Tongue (tissue), 2 donors: ENCODE measurements around the gene POLL. TPM values are rescaled to one million over a fixed set of nuclear protein-coding genes. Genes with fewer than 3 reads are reported as not detected.
"Not testable (repeated sequence)": the region's sequence is repeated elsewhere in the genome, so short reads cannot be mapped to it uniquely, and the experiment has no call there.

Experiments
- DNase-seq: peaks from one replicate; pipeline ENCODE4 v3.0.0-alpha.2; 2015
- total RNA-seq: library from RNA; depleted of rRNA; stranded (reverse); fragments of >200 nt; gene quantifications from one replicate; pipeline ENCODE4 v1.2.3, GENCODE V29; 2014

The POLL gene
- total RNA-seq, 1 donor from 2014 or later = 12.3 TPM

- DNase-seq = no peak
These were observed 23.2 kb upstream of the POLL start for GRCh38 chr10:101611096-101611905.

GRCh38 chr10:101609481-101609880, 21.4 kb upstream of the POLL start:
- DNase-seq = no peak

- no peak for DNase-seq
These were observed 19.1 kb upstream of the POLL start for GRCh38 chr10:101607124-101607523.

GRCh38 chr10:101602761-101603398, 14.8 kb upstream of the POLL start:
- peak; percentile 86 for DNase-seq

- DNase-seq = no peak
These were observed 13.5 kb upstream of the POLL start for GRCh38 chr10:101601541-101601940.

GRCh38 chr10:101597091-101597900, 9.2 kb upstream of the POLL start:
- DNase-seq = peak; percentile 13

GRCh38 chr10:101595591-101596433, 7.8 kb upstream of the POLL start:
- no peak for DNase-seq

- not testable (repeated sequence) for DNase-seq
These were observed 5.3 kb upstream of the POLL start for GRCh38 chr10:101593331-101593730.

- DNase-seq = no peak
These were observed 822 bp upstream of the POLL start for GRCh38 chr10:101588879-101589278.

GRCh38 chr10:101585841-101586240, 2.2 kb downstream of the POLL start:
- DNase-seq = no peak

GRCh38 chr10:101580486-101581399, 7.3 kb downstream of the POLL start:
- no peak for DNase-seq

- no peak for DNase-seq
These were observed 8.6 kb downstream of the POLL start for GRCh38 chr10:101579516-101579870.

GRCh38 chr10:101578803-101579515, 9.1 kb downstream of the POLL start:
- no peak for DNase-seq

GRCh38 chr10:101578192-101578591, 9.9 kb downstream of the POLL start:
- no peak for DNase-seq

- DNase-seq = no peak
These were observed 10.8 kb downstream of the POLL start for GRCh38 chr10:101577121-101577871.

- no peak for DNase-seq
These were observed 11.7 kb downstream of the POLL start for GRCh38 chr10:101576211-101576863.

GRCh38 chr10:101575580-101576210, 12.4 kb downstream of the POLL start:
- no peak for DNase-seq

- no peak for DNase-seq
These were observed 13.0 kb downstream of the POLL start for GRCh38 chr10:101575091-101575490.
